Retina (tissue), 1 donor: ENCODE data around the gene NEK6.

ENCODE experiments used
- DNase-seq: peaks from one replicate; pipeline ENCODE4 v3.0.0-alpha.2; 2016

NEK6 gene

DNA sequence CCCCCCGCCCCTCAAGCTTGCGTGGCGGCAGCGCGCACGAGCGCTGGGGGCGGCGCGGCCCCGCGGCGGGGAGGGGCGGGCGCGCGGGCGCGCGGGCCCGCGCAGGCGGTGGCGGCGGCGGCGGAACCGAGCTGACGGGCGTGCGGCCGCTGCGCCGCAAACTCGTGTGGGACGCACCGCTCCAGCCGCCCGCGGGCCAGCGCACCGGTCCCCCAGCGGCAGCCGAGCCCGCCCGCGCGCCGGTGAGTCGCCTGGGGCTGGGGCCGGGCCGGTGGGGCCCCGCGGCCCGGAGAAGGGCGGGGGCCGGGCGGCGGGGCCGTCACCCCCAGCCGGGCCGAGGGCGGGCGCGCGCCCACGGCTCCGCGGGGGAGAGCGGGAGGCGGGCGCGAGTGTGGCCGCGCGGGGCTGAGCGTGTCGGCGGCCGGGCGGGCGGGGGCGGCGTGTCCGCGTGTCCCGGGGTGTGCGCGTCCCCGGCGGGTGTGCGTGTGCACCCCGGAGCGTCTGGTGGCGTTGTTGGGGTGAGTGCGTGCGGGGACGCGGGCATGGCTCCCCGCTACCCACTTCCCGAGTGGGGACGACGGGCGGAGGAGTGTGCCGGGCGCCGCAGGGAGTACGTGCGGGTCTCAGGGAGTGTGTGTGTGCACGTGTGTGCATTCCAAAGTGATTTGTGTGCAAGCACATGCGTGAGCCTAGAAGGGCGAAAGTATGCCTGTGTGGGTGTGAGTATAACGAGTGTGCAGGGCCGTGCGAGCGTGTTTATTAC is at the start of gene NEK6:
TSS of gene NEK6 (plus strand) at position 106 of the 763 bp plus-strand sequence. CDS start 44,016 bp downstream, outside the sequence.
- no peak for DNase-seq

DNA sequence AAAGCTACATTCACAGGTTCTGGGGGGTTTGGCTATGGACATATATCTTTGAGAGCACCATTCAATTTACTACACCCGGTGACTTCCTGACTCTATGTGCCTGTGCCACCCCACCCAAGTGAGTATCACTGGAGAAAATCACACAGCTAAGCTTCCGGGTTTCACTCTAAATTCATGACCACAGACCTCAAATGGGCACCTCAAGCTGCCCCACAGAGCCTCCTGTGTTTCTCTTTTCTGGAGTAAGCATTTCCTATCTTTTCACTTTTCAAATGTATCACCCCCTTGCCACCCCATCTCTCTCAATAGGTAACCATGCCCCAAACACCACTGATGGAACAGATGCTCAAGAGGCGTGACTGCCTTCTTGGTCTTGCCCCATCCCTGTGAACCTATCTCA is 49.2 kb upstream of the NEK6 start:
- no peak for DNase-seq

DNA sequence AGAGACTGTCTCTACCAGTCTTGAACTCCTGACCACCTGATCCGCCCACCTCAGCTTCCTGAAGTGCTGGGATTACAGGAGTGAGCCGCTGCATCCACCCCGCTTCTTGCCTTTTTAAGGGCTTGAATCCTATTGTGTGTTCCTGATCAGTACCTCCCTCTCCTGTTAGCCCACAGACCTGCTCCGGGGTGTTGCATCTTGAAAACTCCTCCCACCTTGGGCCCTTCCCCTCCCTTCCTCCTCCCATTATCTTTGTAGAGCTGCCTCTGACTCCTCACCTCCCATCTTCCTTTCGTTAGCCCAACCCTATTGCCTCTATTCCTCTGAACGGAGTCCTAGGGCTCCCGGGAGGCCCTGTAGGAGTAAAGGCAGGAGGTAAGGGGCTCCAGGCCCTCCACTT is 48.5 kb upstream of the NEK6 start:
- no peak for DNase-seq

DNA sequence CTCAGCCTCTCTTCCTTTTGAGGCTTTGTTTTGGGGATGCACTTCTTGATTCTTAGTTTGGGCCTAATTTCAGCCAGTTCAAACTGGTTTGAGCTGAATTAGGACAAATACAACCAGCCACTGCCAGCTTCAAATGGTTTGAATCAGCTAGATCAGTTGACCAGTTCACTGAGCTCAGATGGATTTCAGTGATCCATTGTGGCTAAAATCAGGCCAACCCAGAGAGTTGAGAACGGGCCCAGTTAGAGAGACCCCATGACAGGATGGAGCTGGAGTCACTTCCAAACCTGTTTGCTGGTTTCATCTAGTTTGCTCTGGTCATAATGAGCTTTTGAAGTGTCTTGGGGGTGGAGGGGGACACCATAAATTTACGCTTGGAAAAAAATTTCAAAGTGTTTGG is 48.0 kb upstream of the NEK6 start:
- no peak for DNase-seq

DNA sequence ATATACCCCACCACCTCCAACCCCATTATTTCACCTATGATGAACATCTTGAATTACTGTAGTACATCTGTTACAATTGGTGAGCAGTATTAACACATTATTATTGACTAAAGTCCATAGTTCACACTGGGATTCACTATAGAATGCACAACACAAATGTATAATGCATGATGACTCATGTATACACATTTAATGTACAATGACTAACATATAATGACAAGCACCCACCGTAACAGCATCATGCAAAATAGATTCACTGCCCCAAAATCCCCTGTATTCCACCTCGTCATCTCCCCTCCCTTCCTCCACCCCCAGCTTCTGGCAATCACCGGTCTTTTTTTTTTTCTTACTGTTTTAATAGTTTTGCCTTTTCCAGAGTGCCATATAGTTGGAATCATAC is 47.1 kb upstream of the NEK6 start:
- DNase-seq = no peak

DNA sequence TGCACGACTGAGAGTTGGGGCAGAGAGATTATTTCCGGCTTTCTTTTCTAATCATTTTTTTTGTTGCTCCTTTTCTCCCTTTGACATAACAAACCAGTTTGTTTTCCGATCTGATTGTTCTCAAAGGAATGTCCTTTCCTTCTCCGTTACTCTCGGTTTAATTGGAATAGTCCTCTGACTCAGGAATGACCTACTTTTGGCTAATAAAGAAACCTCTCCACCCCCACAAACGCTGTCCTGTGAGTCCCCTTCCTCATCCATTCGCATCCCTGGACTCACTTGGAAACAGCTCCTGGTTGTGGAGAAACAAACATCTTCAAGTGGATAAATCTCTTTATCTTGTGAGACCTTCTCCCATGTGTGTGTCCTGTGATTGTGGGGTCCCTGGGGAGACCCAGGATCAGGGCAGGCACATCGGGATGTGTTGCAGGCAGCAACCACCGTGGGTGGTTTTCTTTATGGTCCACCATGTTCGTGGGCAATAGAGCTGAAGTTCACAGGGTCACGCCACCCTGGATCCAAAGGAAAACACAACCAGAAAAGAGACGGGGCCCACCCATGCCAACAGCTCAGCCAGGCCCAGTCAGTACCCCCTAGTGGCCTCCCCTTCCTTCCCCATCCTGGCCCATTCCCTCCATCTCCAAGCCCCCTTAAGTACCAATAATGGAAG is 45.2 kb upstream of the NEK6 start:
- peak; percentile 64 for DNase-seq

DNA sequence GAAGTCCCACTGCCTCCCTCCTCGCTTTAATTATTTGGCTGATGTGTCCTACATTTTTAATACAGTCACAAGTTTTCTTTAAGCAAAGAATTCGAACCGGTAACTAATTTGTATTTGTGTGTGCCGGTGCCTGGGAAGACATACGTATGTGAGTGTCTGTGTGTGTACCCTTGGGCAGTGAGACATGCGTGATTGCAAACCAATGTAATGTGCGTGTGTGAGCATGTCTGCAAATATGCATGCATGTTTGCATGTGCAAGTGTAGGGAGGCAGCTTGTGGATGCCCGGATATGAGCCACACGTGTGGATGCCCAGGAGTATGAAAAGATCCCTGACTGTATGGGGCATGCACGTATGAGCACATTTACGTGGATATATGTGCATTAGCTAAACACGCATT is 44.4 kb upstream of the NEK6 start:
- DNase-seq = no peak

DNA sequence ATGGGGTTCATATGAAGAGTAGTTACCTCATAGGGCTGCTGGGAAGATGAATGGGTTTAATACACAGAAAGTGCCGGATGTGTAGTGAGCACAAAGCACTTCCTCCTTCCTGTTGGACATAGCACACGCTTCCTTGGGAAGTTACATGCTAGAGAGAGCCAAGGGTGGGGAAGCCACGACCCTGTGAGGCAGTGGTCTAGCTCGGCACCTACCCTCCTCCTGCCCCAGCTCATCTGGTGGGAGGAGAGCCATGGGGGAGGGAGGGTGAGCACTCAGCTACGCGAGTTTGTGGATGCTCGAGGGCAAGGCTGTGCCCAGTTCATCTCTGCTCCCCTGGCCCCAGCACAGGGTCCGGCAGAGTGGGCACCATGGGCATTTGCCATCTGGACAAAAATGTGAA is 43.6 kb upstream of the NEK6 start:
- DNase-seq = no peak

DNA sequence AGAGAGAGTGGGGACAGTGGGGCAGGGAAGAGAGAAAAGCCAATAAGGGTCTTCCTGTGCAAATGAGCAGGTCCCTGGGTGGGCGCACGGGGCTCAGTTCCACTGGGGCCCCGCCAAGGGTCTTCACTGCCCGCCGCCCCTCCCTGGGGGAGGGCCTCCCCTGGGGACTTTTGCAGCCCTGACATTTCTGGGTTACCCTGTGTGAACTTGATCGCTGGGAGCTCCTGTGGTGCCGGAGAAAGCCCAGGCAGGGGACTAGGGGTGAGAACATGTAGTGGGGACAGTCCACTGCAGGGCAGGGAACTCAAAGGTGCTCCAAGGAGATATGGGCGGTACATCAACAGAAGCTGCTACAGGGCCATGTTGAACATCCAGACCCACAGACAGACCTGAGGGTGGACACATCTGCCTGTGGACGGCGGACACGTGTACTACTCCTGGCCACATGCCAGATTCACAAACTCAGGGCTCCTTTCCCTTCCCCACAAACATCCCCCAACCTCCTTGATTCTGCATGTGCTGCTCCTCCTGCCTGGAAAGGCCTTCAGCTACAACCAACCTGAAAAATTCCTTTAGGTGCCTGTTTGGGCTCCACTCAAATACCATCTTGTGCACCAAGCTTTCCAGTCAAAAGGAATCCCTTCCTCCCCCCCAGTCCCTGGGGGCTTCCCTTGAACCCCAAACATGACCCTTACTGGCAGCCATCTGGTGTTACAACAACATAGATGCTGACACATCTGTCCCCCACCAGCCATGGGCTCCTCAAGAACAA is 43.0 kb upstream of the NEK6 start:
- no peak for DNase-seq

DNA sequence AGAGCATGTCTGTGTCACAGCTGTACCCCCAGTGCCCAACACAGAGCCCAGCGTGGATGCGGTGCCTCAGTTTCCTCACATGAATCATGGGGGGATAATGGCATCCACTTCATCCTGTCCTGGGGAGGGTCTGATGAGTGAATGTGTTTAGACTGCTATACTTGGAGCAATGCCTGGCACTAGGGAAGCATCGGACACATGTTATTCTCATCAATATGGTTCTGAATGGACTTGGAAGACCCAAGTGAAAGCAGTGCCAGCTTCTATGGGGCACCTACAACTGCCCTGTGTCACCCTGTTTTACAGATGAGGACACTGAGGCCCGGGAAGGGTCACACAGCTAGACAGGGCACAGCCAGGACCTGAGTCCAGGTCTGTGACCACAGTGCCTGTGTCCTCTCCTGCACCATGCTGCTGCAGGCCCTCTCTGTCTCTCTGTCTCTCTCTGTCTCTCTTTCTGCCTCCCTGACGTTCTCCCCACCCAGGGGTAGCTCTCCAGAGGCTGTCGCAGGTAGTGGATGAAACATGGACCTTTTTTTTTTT is 42.3 kb upstream of the NEK6 start:
- no peak for DNase-seq

DNA sequence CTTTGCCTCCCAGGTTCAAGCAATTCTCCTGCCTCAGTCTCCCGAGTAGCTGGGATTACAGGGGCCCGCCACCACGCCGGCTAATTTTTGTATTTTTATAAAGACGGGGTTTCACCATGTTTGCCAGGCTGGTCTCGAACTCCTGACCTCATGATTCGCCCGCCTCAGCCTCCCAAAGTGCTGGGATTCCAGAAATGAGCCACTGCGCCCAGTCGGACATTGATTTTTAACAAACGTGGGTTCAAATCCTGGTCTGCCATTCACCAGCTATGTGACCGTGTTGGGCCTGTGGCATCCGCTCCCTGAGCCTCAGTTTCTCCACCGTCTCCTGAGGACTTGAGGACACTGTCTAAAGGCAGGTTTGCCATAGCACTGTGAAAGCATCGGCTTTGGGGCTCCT is 41.8 kb upstream of the NEK6 start:
- DNase-seq = no peak

DNA sequence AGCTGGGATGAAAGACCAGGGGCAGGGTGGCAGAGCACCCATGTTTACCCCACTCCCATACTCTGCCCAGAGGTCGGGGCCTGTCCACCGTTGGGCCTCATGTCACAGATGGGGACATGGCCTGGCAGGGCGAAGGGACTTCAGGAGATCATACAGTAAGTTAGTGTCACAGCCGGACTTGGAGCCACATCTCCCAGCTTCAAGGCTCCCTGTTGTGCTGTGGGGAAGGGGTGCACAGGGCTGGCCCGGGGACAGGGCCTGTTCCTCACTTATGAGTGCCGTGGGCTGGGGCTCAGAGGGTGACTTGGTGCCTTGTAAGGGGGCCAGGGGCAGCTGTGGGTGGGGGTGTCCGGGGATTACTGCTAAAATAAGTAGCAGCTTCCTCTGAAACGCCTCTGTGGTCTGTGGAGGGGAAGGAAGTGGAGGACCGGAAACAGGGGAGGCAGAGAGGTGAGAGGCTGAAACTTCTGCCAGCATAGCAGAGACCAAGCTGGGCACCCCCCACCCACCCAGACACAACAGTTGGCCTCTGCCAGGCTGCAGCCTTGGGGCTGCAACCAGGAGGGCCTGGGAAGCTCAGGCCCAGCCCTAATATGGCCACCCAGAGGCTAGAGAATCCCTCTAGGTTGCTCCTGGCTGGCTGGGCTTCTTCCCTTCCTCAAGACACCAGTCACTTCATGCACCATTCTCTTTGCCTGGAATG is 41.1 kb upstream of the NEK6 start:
- no peak for DNase-seq

DNA sequence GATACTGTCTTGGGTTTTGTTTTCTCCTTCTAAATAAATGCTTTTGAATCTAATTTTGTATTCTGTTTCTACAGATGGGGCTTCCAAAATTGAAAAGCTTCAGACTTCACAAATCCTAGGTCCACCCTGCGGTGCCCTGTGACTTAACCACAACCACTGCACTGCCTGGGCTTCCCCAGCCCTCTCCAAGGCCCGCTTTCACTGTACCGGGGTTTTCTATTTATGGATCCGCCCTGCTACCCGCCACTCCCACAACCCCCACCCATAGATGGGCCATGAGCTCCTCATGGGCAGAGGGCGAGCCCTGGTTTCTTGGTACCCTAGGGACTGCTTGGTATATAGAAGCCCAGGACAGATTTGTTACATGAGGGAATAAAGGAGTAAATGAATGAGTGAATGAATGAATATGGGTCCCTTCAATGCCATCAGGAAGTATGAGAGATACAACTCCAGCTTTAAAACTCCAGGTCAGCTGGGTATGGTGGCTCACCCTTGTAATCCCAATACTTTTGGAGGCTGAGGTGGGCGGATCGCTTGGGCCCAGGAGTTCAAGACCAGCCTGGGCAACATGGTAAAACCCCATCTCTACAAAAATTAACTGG is 39.8 kb upstream of the NEK6 start:
- no peak for DNase-seq

DNA sequence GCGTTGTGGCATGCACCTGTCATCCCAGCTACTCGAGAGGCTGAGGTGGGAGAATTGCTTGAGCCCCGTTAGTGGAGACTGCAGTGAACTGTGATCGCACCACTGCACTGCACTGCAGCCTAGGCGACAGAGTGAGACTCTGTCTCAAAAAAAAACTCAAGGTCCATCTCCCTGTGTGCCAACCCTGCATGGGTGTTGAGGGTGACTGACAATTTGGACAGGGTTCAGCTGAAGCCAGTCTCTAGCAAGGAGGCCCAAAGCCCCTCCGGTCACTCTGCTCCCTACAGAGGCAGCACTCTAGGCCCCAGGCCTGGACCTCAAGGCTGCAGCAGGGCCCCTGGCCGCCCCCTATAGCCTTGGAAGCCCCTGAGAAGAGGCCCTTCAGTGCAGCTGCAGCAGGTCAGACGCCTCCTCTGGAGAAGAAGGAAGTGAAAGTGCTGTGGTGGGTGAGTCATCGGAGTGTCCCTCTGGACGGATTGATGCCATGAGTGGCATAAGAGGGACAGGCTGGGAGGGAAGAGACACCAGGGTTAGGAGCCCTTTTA is 39.2 kb upstream of the NEK6 start:
- no peak for DNase-seq

DNA sequence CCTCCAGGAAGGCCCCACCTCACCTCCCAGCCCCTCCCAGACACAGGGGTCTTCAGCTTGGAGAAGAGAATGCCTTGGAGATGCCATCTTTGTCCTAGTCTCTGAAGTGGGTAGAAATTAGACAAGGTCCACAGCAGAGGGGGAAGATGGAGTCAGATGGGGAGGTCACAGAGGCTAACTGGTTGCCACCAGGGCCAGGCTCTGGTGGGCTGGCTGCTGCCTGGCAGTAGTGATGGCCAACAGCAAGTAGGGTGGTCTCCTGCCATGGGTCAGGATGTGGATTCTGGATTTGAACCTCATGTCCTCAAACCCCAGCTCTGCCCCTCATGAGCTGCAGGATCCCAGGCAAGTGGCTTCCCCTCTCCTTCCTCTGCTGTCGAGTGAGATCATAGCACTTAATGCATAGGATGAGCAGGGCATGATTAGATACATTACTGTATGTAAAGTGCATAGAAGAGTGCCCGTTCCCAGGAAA is 38.7 kb upstream of the NEK6 start:
- no peak for DNase-seq

DNA sequence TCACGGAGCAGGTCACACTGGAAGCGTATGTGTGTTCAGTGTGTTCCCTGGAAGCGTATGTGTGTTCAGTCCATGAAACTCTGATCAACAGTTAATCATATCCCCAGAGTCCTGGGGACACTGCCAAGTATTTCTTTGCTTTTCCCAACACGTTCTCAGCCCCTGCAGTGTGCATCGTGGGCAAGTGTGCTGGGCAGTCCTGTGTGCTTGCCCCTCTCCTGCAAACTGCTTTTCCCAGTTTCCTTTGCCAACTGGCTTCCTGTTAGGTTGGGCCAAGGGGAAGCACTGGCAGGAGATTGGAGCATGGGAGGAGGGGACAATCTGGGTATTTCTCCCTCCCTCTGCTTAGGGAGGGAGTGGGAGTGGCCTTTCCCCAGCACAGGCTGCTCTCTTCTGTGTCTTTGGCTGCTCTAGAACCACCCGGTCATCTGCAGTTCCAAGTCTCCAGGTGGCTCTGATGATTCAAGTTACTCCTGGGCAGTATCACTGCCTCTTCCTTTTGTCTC is 36.8 kb upstream of the NEK6 start:
- no peak for DNase-seq

DNA sequence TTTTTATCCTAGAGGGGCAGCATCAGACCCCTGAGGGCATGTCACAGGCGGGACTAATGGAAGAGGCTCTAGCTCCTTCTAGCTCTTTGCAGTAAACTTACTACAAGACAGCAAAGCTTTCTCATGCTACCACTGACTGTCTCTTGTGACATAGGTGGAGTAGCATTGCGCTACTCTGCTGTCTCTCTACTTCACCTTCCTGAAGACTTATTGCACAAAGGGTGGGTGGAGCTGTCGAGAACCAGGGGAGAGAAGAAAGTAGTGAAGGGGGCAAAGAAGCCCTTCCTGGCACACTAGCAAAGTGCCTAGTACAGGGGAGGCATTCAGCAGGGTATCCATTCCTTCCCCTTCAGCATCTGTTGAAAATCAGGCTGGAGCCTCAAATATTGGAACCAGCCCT is 36.1 kb upstream of the NEK6 start:
- no peak for DNase-seq

DNA sequence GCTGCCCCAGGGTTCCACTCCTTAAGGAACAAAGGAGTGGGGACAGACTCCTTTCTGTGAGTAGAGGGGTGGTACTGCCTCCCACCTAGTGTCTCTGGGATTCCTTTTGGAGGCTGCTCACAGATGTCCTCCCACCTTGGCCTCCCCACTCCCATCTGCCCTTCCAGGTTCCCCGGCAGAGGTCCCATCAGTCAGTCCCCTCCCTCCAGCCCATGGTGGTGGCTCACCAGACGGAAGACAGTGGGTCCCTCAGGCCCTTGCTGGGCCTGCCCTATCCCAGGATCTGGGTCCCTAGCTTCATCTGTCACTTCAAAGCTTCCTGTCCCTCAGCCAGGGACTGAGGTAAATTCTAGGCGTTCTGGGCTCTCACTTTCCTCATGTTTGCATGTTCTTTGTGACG is 35.6 kb upstream of the NEK6 start:
- no peak for DNase-seq

DNA sequence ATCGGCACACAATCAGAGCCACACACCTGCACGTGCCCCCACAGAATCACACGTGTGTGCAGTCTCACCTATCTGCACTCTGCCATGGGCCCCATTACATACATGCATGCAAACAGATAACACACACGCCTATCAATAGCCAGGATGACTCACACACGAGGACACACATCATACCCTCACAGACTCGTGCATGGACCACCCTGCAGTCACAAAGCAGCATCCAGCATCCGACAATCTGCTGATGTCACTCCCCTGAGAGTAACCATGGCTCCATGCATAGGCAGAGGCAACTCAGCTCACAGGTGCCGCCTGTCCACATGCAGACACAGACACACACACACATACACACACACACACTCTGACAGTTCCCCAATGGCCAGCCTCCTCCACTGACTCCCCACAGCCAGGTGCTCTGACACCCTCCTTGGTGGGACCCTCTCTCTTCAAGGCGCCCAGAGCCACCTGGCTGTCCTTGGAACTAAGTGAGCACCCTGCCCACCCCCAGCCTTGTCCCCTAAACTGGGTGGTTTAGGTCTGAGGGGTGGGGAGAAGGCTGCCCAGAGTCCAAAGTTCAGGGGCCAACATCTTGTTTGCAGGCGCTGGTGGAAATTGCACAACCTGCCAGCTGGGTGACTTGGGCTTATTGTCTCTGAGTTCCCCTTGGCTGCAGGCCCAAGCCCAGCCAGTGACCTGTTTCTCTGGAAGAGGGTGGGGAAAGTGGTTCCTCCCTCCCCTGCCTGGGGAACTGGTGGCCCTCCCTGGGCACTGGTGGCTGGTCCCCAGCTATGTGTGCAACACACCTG is 34.6 kb upstream of the NEK6 start:
- DNase-seq = no peak

DNA sequence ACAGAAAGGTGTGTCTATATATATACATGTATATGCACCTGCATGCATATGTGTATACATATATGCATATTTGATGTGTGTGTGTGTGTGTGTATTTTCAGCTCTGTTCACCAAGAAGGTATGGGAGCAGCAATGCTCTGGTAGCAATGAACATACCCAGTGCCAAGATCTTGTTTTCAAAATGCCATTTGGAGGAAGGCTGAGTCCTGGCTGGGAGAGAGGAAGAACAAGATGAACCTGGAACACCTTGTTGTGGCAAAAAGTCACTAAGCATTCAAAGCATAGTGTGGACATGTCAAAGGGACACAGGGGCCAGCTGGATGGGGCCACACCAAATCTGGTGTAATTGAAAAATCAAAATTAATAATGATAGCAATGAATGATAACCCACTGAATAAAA is 31.8 kb upstream of the NEK6 start:
- no peak for DNase-seq

DNA sequence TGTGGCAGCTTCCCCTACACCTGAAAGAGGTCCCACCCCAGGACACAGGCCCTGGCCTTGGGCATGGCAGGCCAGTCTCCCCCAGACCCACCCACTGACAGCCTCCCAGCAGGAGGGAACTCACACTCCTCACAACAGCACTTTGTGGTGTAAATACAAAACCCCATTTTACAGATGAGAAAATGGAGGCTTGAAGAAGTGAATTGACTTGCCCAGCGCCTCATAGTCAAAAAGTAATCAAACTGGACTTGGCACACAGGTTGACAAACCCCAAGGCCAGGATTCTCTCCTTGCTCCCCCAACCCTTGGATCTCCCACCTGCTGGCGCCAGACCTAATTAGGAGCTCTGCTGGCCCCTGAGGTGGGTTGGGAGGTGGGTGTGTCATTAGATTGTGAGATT is 29.2 kb upstream of the NEK6 start:
- no peak for DNase-seq
